ENCODE data around the gene IQSEC1.

IQSEC1 gene

DNA sequence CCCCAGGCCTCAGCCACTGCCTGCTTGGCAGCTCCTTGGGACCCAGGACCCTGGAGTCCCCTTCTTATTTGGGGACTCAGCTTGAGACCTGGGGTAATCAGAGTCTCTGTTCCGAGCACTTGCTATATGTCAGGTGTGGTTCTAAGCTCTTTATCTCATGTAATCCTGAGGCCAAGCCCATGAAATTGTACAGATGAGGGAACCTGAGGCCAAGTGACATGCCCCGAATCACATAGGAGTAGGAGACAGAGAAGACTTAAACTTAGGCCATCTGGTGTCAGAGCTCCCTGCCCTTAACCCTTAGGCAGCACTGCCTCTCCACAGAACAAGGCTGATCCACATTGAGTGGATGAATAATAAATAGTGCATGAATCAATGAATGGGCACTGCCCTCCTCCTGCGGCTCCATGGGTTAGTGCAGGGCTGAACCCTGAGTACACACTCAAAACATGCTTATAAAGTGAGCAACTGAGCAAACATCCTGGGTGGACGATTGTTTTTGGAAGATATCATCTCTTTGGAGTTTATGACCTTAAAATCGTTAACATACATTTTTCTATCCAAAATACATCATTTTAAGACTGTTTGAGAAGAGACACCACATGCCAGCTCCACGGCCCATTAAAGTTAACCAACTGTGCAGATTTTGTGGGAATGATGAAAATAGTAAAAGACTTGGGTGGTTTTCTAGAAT is 33.2 kb upstream of the IQSEC1 start:
- no peak for DNase-seq

DNA sequence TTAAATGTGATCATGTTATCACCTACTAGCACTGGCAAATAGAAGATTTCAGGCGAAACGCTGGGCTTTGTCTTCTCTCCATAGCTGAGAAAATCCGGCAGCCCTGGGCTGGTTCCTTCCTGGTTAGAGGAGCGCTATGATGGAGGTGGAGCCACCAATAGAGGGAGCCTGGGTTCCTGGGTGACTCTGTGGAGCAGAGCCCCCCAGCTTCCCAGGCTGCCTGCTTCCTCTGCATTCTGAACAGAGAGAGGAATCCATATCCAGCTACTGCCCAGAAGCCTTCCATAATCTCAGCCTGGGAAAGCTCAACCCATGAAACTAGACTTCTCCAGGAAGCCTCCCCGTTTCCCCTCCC is 32.6 kb upstream of the IQSEC1 start:
- no peak for DNase-seq

- no peak for DNase-seq
These were observed 32.1 kb upstream of the IQSEC1 start for GRCh38 chr3:13105181-13105895.

DNA sequence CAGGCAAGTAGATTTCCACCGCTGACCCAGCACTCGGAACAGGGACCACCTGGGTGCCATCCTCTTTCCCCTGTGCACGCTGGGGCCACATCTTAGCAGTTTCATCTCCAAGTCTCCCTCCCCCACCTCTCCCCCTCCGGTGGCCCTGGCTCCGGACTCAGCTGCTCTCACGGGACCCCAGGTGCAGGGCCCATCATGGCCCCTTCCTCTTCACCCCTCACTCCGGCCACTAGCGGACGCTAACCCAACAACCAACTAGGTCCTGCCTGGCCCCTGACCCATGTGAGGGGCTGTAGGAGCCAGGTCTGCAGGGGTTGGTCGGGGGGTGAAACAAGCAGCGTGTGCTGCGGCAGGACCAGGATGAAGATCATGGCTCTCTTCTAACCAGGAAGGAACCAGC is 31.3 kb upstream of the IQSEC1 start:
- no peak for DNase-seq

DNA sequence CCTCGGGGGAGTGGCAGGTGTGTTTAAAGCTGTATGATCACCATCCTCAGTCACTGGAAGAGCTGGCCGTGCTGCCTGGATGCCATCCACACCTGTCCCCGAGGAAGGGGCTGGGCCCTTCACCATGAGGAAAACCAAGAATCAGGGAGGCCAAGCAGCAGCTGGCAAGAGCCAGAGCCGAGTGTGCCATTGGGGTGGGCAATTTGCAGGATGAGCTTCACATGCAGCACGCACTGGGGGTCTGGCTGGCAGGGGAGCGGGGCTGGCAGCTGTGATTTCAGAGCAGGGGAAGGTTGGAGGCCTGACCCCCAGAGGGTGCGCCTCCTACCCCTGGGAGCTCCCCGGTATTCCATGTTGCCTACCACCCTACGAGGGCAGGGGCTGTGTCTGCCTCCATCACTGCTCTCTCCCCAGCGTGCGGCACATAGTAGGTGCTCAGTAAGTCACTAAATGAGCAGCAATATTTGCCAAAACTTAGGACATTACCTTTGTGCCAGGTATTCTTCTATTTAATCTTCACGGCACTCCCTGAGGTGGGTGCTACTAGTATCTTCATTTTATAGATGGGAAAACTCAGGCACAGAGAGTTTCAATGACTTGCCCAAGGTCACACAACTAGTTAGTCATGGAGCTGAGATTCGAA is 30.3 kb upstream of the IQSEC1 start:
- no peak for DNase-seq

GRCh38 chr3:13102386-13103345 is 29.4 kb upstream of the IQSEC1 start:
- no peak for DNase-seq

- DNase-seq = no peak
These were observed 26.5 kb upstream of the IQSEC1 start for GRCh38 chr3:13099707-13100106.

GRCh38 chr3:13098192-13098988 is 25.2 kb upstream of the IQSEC1 start:
- DNase-seq = no peak

DNA sequence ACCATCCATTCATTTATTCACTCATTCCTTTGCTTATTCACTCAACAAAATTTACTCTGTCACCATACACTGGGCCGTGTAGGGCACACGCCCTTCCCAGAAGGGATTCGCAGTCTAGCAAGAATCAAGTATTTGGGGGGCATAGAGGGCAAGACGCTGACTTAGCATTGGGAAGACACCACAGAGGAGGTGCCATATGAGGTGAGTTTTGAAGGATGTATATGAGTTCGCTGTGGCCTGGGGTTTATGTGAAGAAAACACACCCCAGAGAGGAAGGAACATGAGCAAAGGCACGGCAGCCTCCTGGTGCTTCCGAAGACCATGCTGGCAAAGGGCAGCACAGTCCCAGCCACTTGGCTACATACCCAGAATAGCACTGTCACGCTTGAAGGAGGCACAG is 23.1 kb upstream of the IQSEC1 start:
- no peak for DNase-seq

DNA sequence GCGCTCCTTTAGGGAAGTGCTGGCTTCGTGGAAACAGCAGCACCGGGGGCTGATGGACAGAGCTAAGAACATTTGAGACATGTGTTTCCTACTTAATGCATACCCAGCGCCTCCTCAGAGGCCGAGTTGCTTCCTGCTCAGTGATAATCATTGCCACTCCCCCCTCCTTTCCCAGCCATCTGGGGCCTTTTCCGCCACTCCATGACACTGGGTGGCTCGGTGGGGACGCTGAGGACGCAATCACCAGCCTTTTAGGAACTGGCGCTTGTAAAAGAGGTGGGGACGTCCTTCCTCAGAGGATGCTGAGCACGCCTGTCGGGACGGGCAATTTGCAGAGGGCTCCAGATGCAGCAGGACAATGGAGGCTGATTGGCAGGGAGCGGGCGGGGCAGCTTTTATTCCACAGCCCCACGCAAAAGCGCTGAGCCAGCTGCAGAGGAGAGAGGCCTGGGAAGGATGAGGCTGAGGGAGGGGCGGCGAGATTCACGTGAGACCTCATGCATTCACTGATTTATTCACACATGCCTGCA is 22.2 kb upstream of the IQSEC1 start:
- DNase-seq = no peak

GRCh38 chr3:13093687-13094086 is 20.5 kb upstream of the IQSEC1 start:
- DNase-seq = no peak

DNA sequence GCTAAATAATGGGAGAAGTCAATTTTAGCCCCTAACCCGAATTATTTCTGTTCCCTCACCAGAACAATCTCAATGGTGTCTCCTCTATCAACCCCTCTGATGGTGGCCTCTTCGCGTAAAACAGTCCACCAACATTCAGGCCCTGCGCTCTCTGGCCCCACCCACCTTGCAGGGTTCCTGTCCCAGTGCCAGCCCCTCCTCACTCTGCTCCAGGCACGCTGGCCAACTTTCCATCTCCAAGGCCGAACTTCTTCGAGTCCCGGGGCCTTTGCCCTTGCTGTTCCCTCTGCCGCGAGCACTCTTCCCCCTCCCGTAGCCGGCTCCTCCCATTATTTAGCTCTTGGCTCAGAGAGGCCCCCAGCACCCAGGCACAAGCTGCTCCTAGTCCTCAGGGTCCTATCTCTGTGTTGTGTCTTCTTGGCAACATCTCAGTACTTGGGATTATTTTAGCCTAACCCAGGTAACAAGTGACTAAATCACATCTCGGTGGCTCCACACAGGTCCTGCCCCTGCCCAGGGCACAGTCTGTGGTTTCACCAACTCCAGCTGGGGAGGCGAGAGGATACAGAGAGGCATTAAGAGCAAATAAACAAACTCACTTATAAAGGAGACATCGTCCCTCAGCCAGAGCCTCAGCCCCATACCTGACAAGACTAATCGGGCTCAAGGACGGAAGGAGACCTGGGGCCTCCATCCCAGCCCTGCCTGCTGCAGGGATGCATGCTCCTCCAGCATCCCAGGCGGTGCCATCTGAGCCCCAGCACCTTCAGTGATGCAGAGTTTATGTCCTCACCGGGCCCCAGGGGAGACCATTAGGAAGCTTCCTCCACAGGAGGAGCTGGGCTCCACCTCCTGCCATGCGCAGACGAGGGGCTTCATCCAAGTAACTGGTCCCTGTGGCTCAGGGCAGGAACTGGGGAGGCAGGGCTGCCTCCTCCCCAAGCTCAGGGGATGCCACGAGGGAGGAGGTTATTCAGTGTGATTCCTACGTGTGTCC is 19.7 kb upstream of the IQSEC1 start:
- DNase-seq = no peak

DNA sequence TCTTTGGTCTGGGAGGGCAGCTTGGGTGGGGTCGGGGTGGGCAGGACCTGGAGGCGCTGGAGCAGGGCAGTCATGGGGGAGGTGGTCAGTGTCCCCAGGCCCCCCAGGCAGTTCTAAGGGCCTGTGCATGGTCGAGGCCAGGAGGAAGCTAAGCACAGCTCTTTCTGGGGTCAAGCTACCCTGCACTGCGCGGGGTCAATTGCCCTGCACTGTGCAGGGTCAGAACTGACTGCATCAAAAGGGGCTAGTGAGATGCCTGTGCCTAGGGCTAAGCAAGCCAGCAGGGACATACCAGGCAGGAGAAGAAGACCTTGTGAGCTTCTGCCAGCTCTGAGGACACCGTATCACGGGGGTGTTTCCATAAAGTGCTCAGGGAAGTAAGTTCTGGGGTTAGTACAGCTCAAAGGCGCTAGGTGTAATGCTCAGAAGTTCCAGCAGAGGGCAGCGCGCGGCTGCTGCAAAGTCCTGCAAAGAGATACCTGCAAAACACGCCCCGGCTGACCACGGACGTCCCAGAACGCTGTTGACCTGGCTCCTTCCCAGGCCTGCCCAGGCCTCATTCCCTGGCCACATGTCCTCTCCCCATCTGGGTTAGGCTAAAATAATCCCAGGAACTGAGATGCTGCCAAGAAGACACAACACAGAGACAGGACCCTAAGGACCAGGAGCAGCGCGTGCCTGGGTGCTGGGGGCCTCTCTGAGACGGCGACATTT is 18.8 kb upstream of the IQSEC1 start:
- peak; percentile 82 for DNase-seq

- no peak for DNase-seq
These were observed 15.1 kb upstream of the IQSEC1 start for GRCh38 chr3:13088028-13089006.

DNA sequence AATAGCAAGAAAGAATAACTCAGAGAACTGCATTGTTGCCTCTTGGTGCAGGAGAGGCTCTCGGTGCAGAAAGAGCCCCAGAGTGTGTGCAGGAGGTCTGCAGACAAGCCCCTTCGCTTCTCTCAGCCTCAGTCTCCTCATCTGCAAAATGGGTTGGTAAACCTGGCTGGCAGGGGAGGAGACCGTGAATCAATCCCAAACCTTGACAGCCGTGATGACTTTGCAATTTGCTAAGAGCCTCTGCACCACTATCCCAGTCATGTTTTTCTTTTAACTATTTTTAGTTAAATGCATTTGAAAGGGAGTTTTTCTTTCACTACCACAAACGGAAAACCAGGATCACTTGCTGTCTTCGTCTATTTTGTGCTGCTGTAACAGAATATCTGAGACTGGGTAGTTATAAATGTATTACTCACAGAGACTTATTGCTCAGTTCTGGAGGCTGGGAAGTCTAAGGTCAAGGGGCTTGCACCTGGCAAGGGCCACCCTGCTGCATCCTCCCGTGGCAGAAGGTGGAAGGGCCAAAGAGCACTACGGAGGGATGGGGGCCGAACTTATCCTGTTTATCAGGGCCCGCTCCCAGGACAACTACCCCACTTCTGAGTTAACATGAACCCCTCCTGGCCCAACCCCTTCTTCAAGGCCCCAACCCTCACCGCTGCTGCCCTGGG is 14.2 kb upstream of the IQSEC1 start:
- DNase-seq = no peak

- DNase-seq = no peak
These were observed 13.3 kb upstream of the IQSEC1 start for GRCh38 chr3:13086531-13086981.

- no peak for DNase-seq
These were observed 12.6 kb upstream of the IQSEC1 start for GRCh38 chr3:13085846-13086179.

Data from CD4-positive, alpha-beta T cell treated with Interleukin-17A for 1 hour (primary cell).